Kidney capillary endothelial cell (primary cell): Measurements from ENCODE around the gene PPP1R3F.
"Not testable (repeated sequence)": the region's sequence is repeated elsewhere in the genome, so short reads cannot be mapped to it uniquely, and the experiment has no call there.

Experiments used
- DNase-seq: peaks from one replicate; pipeline ENCODE4 v3.0.0-alpha.2; 2018; ENCODE audit warnings: low spot score

The PPP1R3F gene

GRCh38 chrX:49273181-49273727, 3.7 kb downstream of the PPP1R3F start:
- DNase-seq, result no peak

GRCh38 chrX:49276207-49276606, 6.6 kb downstream of the PPP1R3F start:
- no peak for DNase-seq

- no peak for DNase-seq
These were observed 7.3 kb downstream of the PPP1R3F start for GRCh38 chrX:49276671-49277534.

- DNase-seq, result no peak
These were observed 7.9 kb downstream of the PPP1R3F start for GRCh38 chrX:49277535-49277830.

GRCh38 chrX:49278081-49278480, 8.5 kb downstream of the PPP1R3F start:
- DNase-seq, result no peak

- DNase-seq, result no peak
These were observed 13.0 kb downstream of the PPP1R3F start for GRCh38 chrX:49282647-49283011.

GRCh38 chrX:49284212-49284611, 14.6 kb downstream of the PPP1R3F start:
- DNase-seq, result no peak

- DNase-seq, result no peak
These were observed 16.5 kb downstream of the PPP1R3F start for GRCh38 chrX:49286136-49286535.

GRCh38 chrX:49286581-49286980, 17.0 kb downstream of the PPP1R3F start:
- no peak for DNase-seq

GRCh38 chrX:49287665-49288064, 18.1 kb downstream of the PPP1R3F start:
- DNase-seq, result no peak

GRCh38 chrX:49290215-49290614, 20.6 kb downstream of the PPP1R3F start:
- no peak for DNase-seq

- peak; percentile 24 for DNase-seq
These were observed 22.2 kb downstream of the PPP1R3F start for GRCh38 chrX:49291615-49292337.

GRCh38 chrX:49292400-49293362, 23.1 kb downstream of the PPP1R3F start:
- DNase-seq, result no peak

- not testable (repeated sequence) for DNase-seq
These were observed 29.7 kb downstream of the PPP1R3F start for GRCh38 chrX:49299293-49299692.

GRCh38 chrX:49300703-49301102, 31.1 kb downstream of the PPP1R3F start:
- no peak for DNase-seq

GRCh38 chrX:49303346-49303745, 33.8 kb downstream of the PPP1R3F start, which contains the start of gene GAGE10:
Gene GAGE10 (plus strand): TSS chrX:49303646. CDS start chrX:49304860, 1,214 bp downstream.
- no peak for DNase-seq

- DNase-seq, result not testable (repeated sequence)
These were observed 38.2 kb downstream of the PPP1R3F start for GRCh38 chrX:49307775-49308174.

- DNase-seq, result no peak
These were observed 39.1 kb downstream of the PPP1R3F start for GRCh38 chrX:49308604-49309269.

GRCh38 chrX:49309401-49309981, 39.9 kb downstream of the PPP1R3F start:
- DNase-seq, result no peak

- DNase-seq, result no peak
These were observed 40.8 kb downstream of the PPP1R3F start for GRCh38 chrX:49310371-49310770.

GRCh38 chrX:49312176-49312575, 42.6 kb downstream of the PPP1R3F start:
- no peak for DNase-seq
